GM11168 (cell line): ENCODE data around the gene AMH.

Experiments used
- in situ Hi-C: fragments of 300-500 bp; cut with MboI; formaldehyde crosslinking; loops from one replicate; pipeline ENCODE4 v1.12.0; 2022; ENCODE audit warnings: low sequenced_read_pairs; ENCODE audit not compliant: unreplicated experiment

Gene AMH

DNA sequence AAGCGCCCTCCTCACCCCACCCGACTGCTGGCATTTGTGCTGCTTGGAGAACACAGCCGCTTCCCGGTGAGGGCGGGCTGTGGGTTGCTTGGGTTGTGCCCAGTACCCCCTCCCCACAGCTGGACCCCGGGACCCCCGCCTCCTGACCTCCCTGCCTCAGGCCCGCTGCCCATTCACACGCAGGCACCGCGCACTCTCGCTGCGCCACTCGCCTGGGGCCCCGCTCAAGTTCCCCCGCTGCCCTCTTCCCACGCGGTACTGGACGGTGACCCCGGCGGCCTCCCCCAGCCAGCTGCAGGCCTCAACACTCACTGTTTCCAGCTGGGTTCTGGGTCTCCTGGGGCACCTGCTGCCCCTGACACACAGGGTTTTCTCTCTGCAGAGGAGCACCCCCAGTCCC is 29.4 kb upstream of the AMH start:
- in situ Hi-C loops = no loop called here

DNA sequence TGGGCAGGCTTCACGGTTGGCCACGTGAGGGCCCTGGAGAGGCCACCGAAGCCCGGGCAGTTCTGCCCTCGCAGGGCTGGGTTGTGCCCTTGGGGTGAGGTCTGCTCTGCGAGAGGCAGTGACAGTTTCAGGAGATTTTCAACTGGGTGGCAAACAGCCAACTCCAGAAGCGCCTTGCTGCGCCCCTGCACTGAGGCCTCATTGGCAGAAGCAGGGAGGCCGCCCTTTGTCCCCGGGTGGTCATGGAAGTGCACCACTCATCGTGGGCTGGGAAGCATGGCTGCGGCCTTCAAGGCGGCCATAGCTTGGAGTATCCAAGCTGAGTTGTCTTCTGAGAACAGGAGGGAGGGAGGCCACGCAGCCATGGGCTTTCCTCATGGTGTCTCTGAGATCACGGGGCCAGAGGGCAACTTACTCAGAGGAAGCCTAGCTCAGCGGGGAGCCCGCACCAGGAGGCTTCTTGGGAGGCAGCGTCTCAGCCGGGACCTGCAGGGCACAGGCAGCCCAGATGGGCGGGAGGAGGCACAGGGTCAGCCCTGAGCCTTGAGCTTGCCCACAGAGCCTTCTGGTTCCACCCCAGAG is 27.8 kb upstream of the AMH start:
- in situ Hi-C loops = no loop called here

GRCh38 chr19:2221918-2222317 is 27.2 kb upstream of the AMH start:
- in situ Hi-C loops = no loop called here

- in situ Hi-C loops = no loop called here
Measured at GRCh38 chr19:2223391-2223790, 25.7 kb upstream of the AMH start.

DNA sequence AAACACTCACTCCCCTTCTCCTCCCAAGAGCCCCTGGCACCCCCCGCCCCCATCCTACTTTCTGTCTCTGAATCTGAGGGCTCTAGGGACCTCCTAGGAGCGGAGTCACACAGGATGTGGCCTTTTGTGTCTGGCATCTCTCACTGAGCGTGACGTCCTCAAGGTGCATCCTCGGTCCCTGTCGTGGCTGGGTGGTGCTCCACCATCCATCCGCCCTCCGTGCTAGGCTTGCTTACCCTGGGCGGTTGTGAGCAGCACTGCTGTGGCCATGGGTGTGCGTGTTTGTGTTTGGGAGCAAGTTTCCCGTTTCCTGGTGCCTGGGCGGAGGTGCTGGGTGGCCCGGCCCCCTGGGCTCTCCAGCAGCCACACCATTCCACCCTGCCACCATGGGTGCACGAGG is 25.2 kb upstream of the AMH start:
- in situ Hi-C loops = no loop called here

DNA sequence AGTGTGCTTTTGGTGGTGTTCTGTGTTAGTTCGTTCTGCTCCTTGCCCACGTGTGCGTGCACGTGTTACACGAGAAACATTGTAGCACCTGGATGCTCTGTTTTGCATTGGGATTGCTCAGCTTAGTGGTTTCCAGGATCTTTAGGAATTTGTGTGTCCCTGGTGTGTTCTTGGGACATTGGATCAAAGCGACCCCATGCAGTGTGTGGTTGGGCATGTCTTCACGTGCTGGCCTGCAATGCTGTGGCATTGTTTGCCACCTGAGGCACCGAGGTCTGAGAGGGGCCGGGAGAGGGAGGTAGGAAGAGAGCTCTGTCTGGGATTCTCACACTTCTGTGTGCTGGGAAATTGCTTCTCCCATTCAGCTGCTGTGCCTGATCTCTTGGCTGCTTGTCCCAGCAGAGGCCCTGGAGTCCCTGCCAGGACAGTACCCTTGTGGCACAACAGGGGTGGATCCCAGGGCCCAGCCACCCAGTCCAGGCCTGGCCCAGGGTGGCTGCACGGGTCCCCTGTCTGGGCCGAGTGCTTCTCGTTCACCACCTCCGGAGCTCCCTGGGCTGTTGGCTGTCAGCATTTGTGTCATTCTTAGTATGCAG is 24.3 kb upstream of the AMH start:
- in situ Hi-C loops = no loop called here

DNA sequence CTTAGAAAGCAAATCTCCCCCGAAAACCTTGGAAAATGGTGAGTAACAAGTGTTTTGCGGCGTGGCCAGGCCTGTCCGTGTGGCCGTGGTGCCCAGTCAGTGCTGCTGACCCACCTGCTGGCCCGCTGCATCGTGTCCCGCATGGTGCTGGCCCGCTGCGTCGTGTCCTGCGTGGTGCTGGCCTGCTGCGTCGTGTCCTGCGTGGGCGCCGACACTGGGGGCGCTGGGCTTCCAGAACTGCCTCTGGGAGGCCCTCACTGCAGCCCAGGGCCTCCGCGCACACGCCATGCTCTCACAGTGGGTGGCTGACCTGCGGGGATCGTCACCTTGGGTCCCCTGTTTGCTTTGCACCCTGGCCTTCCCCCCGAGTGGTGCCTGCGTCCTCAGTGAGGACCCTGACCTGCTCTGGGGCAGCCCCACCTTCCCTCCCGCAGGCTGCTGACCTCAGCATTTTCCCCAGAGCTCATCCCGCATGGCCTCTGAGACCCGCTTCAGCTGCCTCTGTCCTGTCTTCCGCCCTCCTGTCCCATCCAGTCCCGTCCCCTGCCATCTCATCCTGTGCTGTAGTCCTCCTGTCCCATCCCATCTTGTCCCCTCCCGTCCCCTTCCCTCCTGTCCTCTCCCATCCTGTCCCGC is 23.6 kb upstream of the AMH start:
- in situ Hi-C loops = no loop called here

- in situ Hi-C loops = no loop called here
Measured at GRCh38 chr19:2226051-2226839, 22.9 kb upstream of the AMH start.

DNA sequence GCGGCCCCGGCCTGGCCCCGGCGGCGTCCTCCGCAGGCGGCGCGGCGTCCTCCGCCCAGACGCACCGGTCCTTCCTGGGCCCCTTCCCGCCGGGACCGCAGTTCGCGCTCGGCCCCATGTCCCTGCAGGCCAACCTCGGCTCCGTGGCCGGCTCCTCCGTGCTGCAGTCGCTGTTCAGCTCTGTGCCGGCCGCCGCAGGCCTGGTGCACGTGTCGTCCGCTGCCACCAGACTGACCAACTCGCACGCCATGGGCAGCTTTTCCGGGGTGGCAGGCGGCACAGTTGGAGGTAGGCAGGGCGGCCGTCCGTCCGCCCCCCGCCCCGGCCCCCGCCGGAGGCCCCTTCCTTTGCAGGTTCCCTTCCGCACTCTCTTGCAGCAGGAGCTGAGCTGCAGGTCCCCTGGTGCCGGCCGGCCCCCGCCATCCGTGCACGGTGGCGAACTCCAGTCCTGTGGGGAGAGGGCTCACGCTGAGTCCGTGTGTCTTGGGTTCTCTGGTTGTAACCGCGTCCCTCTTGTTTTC is 22.2 kb upstream of the AMH start:
- in situ Hi-C loops = no loop called here

DNA sequence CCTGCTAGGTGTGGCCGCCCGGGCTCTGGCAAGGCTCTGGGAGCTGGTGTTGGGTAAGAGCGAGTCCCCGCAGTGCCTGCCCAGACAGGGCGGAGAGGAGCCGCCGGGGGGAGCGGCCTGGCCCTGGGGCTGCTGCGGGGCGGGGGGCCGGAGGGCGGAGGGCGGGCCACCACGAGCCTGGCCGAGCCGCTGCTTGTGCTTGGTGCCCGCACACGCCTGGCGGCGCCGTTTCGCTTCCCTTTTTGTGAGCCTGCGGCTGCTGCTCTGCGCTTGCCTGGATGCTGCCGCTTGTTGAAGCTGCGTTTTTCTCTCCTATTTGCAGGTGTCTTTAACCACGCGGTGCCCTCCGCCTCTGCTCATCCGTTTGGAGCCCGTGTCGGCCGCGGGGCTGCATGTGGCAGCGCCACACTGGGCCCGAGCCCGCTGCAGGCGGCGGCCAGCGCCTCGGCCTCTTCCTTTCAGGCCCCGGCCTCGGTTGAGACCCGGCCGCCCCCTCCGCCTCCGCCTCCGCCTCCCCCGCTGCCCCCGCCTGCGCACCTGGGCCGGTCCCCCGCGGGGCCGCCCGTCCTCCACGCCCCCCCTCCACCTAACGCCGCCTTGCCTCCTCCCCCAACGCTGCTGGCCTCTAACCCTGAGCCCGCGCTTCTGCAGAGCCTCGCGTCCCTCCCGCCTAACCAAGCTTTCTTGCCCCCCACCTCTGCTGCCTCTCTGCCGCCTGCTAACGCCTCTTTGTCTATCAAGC is 21.5 kb upstream of the AMH start:
- in situ Hi-C loops = no loop called here

DNA sequence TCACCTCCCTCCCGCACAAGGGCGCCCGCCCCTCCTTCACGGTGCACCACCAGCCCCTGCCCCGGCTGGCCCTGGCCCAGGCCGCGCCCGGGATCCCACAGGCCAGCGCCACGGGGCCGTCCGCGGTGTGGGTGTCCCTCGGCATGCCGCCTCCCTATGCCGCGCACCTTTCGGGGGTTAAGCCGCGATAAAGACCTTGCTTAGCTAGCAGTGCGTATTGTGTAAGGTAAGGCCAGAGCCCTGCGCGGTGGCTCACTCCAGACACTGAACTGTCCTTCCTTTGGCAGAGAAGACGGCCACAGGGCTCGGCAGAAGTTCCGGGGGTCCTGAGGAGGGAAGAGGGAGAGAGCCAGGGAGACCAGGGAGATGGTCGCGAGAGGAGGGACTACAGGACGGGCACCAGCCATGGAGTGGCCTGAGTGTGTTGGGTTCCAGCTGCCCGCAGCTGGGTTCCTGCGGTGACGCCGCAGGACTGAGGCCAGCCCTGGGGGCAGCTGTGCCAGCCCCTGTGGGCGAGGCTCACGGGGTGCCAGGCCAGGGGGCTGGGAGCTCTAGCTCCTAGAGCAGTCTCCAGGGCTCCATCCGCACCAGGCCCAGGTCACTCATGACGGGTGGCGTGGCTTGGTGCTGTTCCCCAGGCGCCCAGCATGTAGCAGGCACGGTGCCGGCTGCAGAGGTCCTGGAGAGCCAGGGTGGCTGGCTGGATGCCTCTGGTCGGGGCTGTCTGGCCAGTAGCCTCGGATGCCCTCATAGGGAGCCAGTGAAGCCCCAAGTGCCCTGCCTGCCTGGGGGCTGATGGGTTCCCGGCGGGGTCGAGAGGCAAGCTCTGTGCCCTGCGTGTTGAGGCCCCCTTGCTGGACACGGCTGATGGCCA is 20.7 kb upstream of the AMH start:
- in situ Hi-C loops = no loop called here

- in situ Hi-C loops = no loop called here
Measured at GRCh38 chr19:2229103-2230032, 19.8 kb upstream of the AMH start.

- in situ Hi-C loops = no loop called here
Measured at GRCh38 chr19:2230033-2230531, 19.0 kb upstream of the AMH start.

DNA sequence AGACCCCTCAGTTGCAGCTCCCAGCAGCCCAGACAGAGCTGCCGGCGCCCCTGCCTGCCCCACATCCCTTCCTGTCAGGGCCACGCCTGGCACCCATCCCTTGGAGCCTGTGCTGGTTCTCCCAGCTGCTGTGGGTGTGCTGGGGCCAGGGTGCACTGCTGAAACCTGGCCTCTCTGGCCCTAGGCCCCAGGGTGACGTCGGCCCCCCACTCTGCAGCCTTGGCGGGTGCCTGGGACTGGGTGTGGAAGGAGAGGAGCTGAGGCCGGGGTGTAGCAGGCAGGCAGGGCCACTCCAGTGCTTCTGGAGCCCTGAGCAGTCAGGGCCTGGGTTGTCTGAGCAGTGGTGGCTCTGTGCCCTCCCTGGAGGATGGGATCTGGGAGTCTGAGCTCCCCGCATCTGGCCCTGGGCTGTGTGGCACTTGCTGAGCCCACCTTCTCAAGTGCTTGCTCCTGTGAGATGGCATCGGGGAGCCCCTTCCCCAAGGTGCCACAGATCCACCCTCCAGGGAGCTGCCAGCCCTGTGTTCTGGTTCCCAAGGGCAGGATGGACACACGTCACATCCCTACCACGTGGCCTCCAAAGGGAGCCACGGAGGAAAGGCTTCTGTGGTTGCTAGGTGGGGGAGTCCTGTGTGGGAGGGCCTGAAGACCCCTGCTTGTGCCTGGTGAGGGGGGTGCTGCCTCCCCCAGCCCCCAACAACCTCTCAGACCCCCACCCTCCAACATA is 18.2 kb upstream of the AMH start:
- in situ Hi-C loops = no loop called here

DNA sequence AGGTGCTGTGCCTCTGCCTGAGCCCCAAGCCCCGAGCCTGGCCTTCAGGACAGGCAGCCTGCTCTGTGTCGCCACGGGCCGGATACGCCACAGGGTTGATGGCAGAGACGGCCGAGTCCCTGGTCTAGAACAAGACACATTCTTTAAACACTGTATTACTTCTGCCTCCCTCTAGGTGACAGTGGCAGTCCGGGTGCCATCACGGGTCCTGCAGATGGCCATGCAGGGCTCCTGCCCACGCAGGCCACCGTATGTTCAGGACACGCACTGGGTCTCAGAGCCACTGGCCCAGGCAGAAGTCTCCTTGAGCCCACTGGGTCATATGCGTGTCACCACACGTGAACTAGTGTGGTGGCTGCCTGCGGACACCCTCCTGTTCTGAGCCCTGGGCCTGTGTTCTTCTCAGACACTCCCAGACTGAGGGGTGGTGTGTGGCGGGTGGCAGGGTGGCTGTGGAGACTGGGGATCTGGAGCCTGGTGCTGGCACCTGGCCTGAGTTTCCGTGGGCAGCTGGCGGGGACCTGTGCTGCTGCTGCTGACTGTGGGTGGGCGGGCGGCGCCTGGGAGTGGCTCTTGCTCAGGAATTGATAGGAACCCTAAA is 17.4 kb upstream of the AMH start:
- in situ Hi-C loops = no loop called here

- in situ Hi-C loops = no loop called here
Measured at GRCh38 chr19:2232286-2233151, 16.6 kb upstream of the AMH start.
